IMR-90 (cell line): ENCODE data around the gene MYH9. TPM values are rescaled to one million over a fixed set of nuclear protein-coding genes. Genes with fewer than 3 reads are reported as not detected.
A peak's percentile ranks its signal among the peaks of the same experiment; 100 is the strongest.

Source experiments
- ATAC-seq: fragments of 200-7000 bp; cut with Tn5 transposase; 2 replicates; pipeline ENCODE4 v1.9.1; 2020; ENCODE audit warnings: low read depth, mild to moderate bottlenecking, moderate library complexity
- BruUV-seq: library from RNA; stranded (reverse); fragments of 400-500 nt; replicated peaks from 2 replicates; lab custom pipeline; 2021; lab: Mats Ljungman, UMichigan
- CTCF ChIA-PET: fragments of 300-600 bp; formaldehyde crosslinking; extraction: SDS; loops from one replicate; lab custom pipeline; 2021; ENCODE audit warnings: antibody characterized with exemption; lab: Yijun Ruan, JAX
- POLR2A ChIA-PET: fragments of 300-600 bp; sonication (Branson Sonifier 250); formaldehyde crosslinking; loops from one replicate; lab custom pipeline; 2022; ENCODE audit warnings: antibody characterized with exemption; ENCODE audit not compliant: unreplicated experiment; lab: Charles Lee
- DNase-seq: peaks from one replicate; pipeline ENCODE4 v3.0.0; 2013
- H2AFZ ChIP-seq: replicated peaks from 2 replicates; pipeline ENCODE3; 2013; ENCODE audit warnings: low read length, mild to moderate bottlenecking; ENCODE audit not compliant: poor library complexity
- H2AK5ac ChIP-seq: 2 replicates; pipeline ENCODE4 v1.6.1; 2013; ENCODE audit warnings: low read depth, low read length, inconsistent platforms
- H2AK9ac ChIP-seq: replicated peaks from 2 replicates; pipeline ENCODE3; 2013; ENCODE audit warnings: mild to moderate bottlenecking, low read depth, low read length, moderate library complexity; ENCODE audit not compliant: poor library complexity
- H2BK120ac ChIP-seq: 2 replicates; pipeline ENCODE4 v1.6.1; 2013; ENCODE audit warnings: low read depth, low read length, inconsistent platforms
- H2BK15ac ChIP-seq: 3 replicates; pipeline ENCODE4 v1.6.1; 2013; ENCODE audit warnings: low read depth, low read length, inconsistent platforms
- H2BK20ac ChIP-seq: 2 replicates; pipeline ENCODE4 v1.6.1; 2013; ENCODE audit warnings: low read depth, mild to moderate bottlenecking, inconsistent platforms, low read length, moderate library complexity
- H2BK5ac ChIP-seq: 2 replicates; pipeline ENCODE4 v1.6.1; 2013; ENCODE audit warnings: mild to moderate bottlenecking, low read depth, low read length, inconsistent platforms; ENCODE audit not compliant: poor library complexity, severe bottlenecking
- H3K14ac ChIP-seq: replicated peaks from 2 replicates; pipeline ENCODE4 v1.6.1; 2013; ENCODE audit warnings: low read depth, low read length, inconsistent platforms
- H3K18ac ChIP-seq: 2 replicates; pipeline ENCODE4 v1.6.1; 2013; ENCODE audit warnings: low read depth, low read length, control low read depth
- H3K23ac ChIP-seq: 2 replicates; pipeline ENCODE4 v1.6.1; 2013; ENCODE audit warnings: low read depth, low read length, inconsistent platforms
- H3K27ac ChIP-seq: 2 replicates; pipeline ENCODE4 v1.5.1; 2013; ENCODE audit warnings: mild to moderate bottlenecking, control low read depth, low read length; ENCODE audit not compliant: insufficient read depth
- H3K27me3 ChIP-seq: 2 replicates; pipeline ENCODE4 v1.6.1; 2013; ENCODE audit warnings: low read length; ENCODE audit not compliant: control insufficient read depth, insufficient read depth
- H3K36me3 ChIP-seq: 2 replicates; pipeline ENCODE4 v1.6.1; 2013; ENCODE audit warnings: low read length, mixed read lengths; ENCODE audit not compliant: control insufficient read depth, insufficient read depth
- H3K4ac ChIP-seq: 2 replicates; pipeline ENCODE4 v1.6.1; 2013; ENCODE audit warnings: low read depth, low read length, inconsistent platforms
- H3K4me1 ChIP-seq: 2 replicates; pipeline ENCODE4 v1.6.1; 2013; ENCODE audit warnings: low read length, mixed read lengths; ENCODE audit not compliant: control insufficient read depth, insufficient read depth
- H3K4me2 ChIP-seq: 2 replicates; pipeline ENCODE4 v1.6.1; 2013; ENCODE audit warnings: low read depth, mild to moderate bottlenecking, control low read depth, low read length, moderate library complexity
- H3K4me3 ChIP-seq: 2 replicates; pipeline ENCODE4 v1.5.1; 2013; ENCODE audit warnings: low read depth, mild to moderate bottlenecking, control low read depth, low read length, moderate library complexity; ENCODE audit not compliant: insufficient read depth
- H3K56ac ChIP-seq: 2 replicates; pipeline ENCODE4 v1.6.1; 2013; ENCODE audit warnings: low read length, inconsistent platforms; ENCODE audit not compliant: insufficient read depth; ENCODE audit errors: extremely low read depth
- H3K79me1 ChIP-seq, 2 experiments: 2 replicates each; pipeline ENCODE4 v1.6.1; 2013; ENCODE audit warnings: low read length in 2 of 2, inconsistent platforms in 1 of 2, low read depth in 1 of 2
- H3K9ac ChIP-seq: 2 replicates; pipeline ENCODE4 v1.6.1; 2013; ENCODE audit warnings: low read depth, low read length, control low read depth
- H3K9me1 ChIP-seq: 2 replicates; pipeline ENCODE4 v1.6.1; 2013; ENCODE audit warnings: low read length, inconsistent platforms; ENCODE audit not compliant: insufficient read depth
- H3K9me3 ChIP-seq: 2 replicates; pipeline ENCODE4 v1.6.1; 2013; ENCODE audit warnings: low read length; ENCODE audit not compliant: control insufficient read depth, insufficient read depth
- H4K20me1 ChIP-seq: 2 replicates; pipeline ENCODE4 v1.6.1; 2013; ENCODE audit warnings: low read length, inconsistent platforms; ENCODE audit not compliant: insufficient read depth
- H4K5ac ChIP-seq: 2 replicates; pipeline ENCODE4 v1.6.1; 2013; ENCODE audit warnings: mild to moderate bottlenecking, low read depth, low read length, control low read depth
- H4K8ac ChIP-seq, 2 experiments: 2 replicates each; pipeline ENCODE4 v1.6.1; 2013; ENCODE audit warnings: low read depth in 2 of 2, low read length in 2 of 2, control low read depth in 1 of 2, inconsistent platforms in 1 of 2
- H4K91ac ChIP-seq: 2 replicates; pipeline ENCODE4 v1.6.1; 2013; ENCODE audit warnings: low read depth, low read length, inconsistent platforms; ENCODE audit not compliant: insufficient read depth
- CTCF ChIP-seq: conservative IDR thresholded peaks from 2 replicates; pipeline ENCODE4 v1.5.1; 2012; ENCODE audit warnings: mild to moderate bottlenecking, low read depth, low read length, improper control_type of control experiment
- FOS ChIP-seq: fragments of 150-350 bp; IDR thresholded peaks from 2 replicates; pipeline ENCODE4 v1.6.1; 2016; ENCODE audit warnings: low read depth, low read length
- MAZ ChIP-seq: IDR thresholded peaks from 2 replicates; pipeline ENCODE4 v1.6.1; 2012; ENCODE audit warnings: low read depth, mild to moderate bottlenecking, low read length, improper control_type of control experiment, moderate library complexity, borderline replicate concordance
- NFE2L2 ChIP-seq: fragments of 150-350 bp; IDR thresholded peaks from 2 replicates; pipeline ENCODE4 v1.6.1; 2016; ENCODE audit warnings: low read depth, mild to moderate bottlenecking, low read length
- POLR2A ChIP-seq: IDR thresholded peaks from 2 replicates; pipeline ENCODE4 v1.6.1; 2012; ENCODE audit warnings: mild to moderate bottlenecking, low read depth, low read length
- RAD21 ChIP-seq: IDR thresholded peaks from 2 replicates; pipeline ENCODE4 v1.6.1; 2012; ENCODE audit warnings: low read length, improper control_type of control experiment
- RFX5 ChIP-seq: IDR thresholded peaks from 2 replicates; pipeline ENCODE4 v1.8.0; 2012; ENCODE audit warnings: low read depth, mild to moderate bottlenecking, low read length, moderate library complexity
- SMC3 ChIP-seq: fragments of 150-350 bp; IDR thresholded peaks from 2 replicates; pipeline ENCODE4 v1.6.1; 2016; ENCODE audit warnings: low read depth, mild to moderate bottlenecking, antibody characterized with exemption, low read length, moderate library complexity
- WGBS, 2 experiments: methylation state at CpG; one replicate each; pipeline versions ENCODE4 v1.1.5 to v1.1.7; 2013; ENCODE audit warnings: missing lambda C conversion rate in 2 of 2; ENCODE audit not compliant: insufficient read length in 1 of 2; ENCODE audit errors: extremely low coverage in 2 of 2; 5-methylcytosine and 5-hydroxymethylcytosine counted together
- dilution Hi-C: fragments of 300-500 bp; cut with HindIII; formaldehyde crosslinking; loops from one replicate; pipeline ENCODE4 v1.14.3; 2018; ENCODE audit warnings: low sequenced_read_pairs; ENCODE audit not compliant: unreplicated experiment
- in situ Hi-C: fragments of 300-500 bp; cut with MboI; formaldehyde crosslinking; loops from 3 replicates; pipeline ENCODE4 v1.14.3; 2019; ENCODE audit warnings: low sequenced_read_pairs, inconsistent platforms, mixed read lengths
- intact Hi-C: fragments of 100-400 bp; cut with micrococcal nuclease; formaldehyde crosslinking; loops from 2 replicates; pipeline ENCODE4 v1.10.0; 2022
- polyA plus RNA-seq, 3 experiments: library from polyadenylated mRNA; depleted of rRNA; stranded (reverse); fragments of >200 nt; gene quantifications; 2 replicates each; pipeline ENCODE4 v1.2.3, GENCODE V29; 2012; ENCODE audit warnings: low replicate concordance in 1 of 3
- total RNA-seq: library from RNA; depleted of rRNA; stranded (reverse); fragments of >200 nt; gene quantifications from 2 replicates; pipeline ENCODE4 v1.2.3, GENCODE V29; 2012

MYH9 gene
- total and polyA plus RNA-seq, 2 of the 4 experiments (the other 2 are of a cell fraction): 475 to 554 TPM

DNA sequence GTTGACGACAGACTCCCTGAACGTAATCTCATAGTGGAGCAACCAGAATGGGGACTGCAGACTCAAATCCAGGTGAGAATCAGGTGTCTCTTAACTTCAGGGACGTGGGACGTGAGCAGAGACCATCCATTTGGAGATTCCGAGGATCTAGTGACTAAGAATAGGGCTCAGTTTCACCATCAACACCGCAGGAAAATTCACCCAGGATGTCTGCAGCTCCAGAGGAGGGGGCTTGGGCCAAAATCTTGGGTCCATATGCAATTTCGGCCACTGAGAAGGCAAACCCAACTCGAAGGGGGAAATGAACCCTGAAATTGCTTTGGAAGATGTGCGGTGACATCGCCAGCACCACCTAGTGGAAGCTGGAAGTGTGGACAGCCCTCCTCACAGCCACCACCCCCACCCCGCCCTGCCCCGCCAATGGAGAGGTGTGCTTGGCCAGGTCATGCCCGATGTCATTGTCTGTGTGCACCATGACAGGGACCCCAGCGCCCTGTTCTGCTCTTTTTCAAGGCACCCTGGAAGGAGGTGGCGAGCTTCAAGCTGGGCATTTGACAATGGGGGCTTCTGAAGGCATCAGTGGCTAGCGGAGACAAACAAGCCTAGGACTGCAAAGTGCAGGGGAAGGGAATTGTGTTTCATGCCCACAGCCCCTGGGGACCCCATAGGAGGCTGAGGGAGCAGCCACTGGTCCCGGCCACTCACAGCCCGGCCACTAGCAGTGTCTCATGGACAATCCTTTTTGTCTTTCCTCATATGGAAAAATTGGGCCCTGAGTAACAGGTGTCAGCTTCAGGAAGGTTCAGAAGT is 110.1 kb downstream of the MYH9 start:
- H3K4me3 ChIP-seq: no peak overlapping the region
- H4K8ac ChIP-seq: no peak overlapping the region; a peak in 1 of 4 replicates
- no peak overlapping the region for H2BK5ac ChIP-seq
- TF ChIP-seq RFX5 (no peak), POLR2A (peak; percentile 38; the same call in 1 of the 2 replicates), FOS (no peak), RAD21 (peak; percentile 37), CTCF (peak; percentile 63), MAZ (peak; percentile 44; the same call in 1 of the 2 replicates), SMC3 (peak; percentile 31; the same call in 1 of the 2 replicates), NFE2L2 (no peak)
- dilution Hi-C loops: no loop called here
- no peak overlapping the region for H3K23ac ChIP-seq
- ATAC-seq (peak; percentile 74), DNase-seq (peak; percentile 56)
- H2AK5ac ChIP-seq: no peak overlapping the region
- in situ Hi-C loops: no loop called here
- no peak overlapping the region for H2BK120ac ChIP-seq
- H3K56ac ChIP-seq: no peak overlapping the region
- 0 out of 2 replicates have a peak, but pooled peaks cover 5% of the 10 kb centered on the region for H3K9me1 ChIP-seq
- H2AFZ ChIP-seq: peak overlapping the region; percentile 12
- H3K4me2 ChIP-seq: no peak overlapping the region
- no peak overlapping the region for H3K4ac ChIP-seq
- WGBS, 2 experiments: 20% methylated on average over 7 of the region's 18 CpGs; no CpG with 5 or more reads in 1 of the 2 experiments
- H2BK15ac ChIP-seq: no peak overlapping the region
- no peak overlapping the region for H3K9ac ChIP-seq
- no peak overlapping the region for H3K14ac ChIP-seq
- no peak overlapping the region for H3K18ac ChIP-seq
- no peak overlapping the region for H2BK20ac ChIP-seq
- H2AK9ac ChIP-seq: no peak overlapping the region
- ChIA-PET POLR2A (interaction anchor here (0.6 kb wide), 1 partner anchor 12 kb away, joined by 4 read pairs; no protein-coding TSS in a partner anchor), CTCF (interaction anchor here (0.6 kb wide), 1 partner anchor 716 kb away, joined by 4 read pairs; no protein-coding TSS in a partner anchor)
- H3K79me1 ChIP-seq: peaks cover 6 to 23% of the 10 kb centered on the region in 2 experiments
- H4K91ac ChIP-seq: no peak overlapping the region
- peaks cover 3% of the 10 kb centered on the region; the same call in 1 of the 2 replicates for H3K9me3 ChIP-seq
- H4K20me1 ChIP-seq: peaks cover 50% of the 10 kb centered on the region
- H4K5ac ChIP-seq: no peak overlapping the region
- intact Hi-C loops: loop anchor here (2.0 to 5.0 kb wide), 3 partner anchors 40 to 130 kb away; partner anchors contain the start of gene APOL2
- H3K4me1 ChIP-seq: no peaks in the 10 kb centered on the region
- BruUV-seq: no TSS peak
- no peaks in the 10 kb centered on the region for H3K27me3 ChIP-seq
- H3K36me3 ChIP-seq: peaks cover 36% of the 10 kb centered on the region
- H3K27ac ChIP-seq: no peak overlapping the region
